Renal cortex interstitium (tissue), 11 donors: ENCODE measurements around the gene PTPN14. TPM values are rescaled to one million over a fixed set of nuclear protein-coding genes. Genes with fewer than 3 reads are reported as not detected.
"Not testable (repeated sequence)": the region's sequence is repeated elsewhere in the genome, so short reads cannot be mapped to it uniquely, and the experiment has no call there.

Source experiments
- DNase-seq, 11 donors: peaks; one replicate each; pipeline ENCODE4 v3.0.0-alpha.2; 2013; ENCODE audit warnings: low read depth in 9 of 11, low spot score in 4 of 11; ENCODE audit errors: extremely low read depth in 1 of 11
- polyA plus RNA-seq, 3 donors: library from polyadenylated mRNA; unstranded; fragments of 120-200 nt; gene quantifications; one replicate each; pipeline ENCODE4 v1.2.1, GENCODE V29; 2013; ENCODE audit not compliant: insufficient read length in 3 of 3

PTPN14 gene
- polyA plus RNA-seq, 3 donors, result 39.7 to 45.4 (median 43.5) TPM

DNA sequence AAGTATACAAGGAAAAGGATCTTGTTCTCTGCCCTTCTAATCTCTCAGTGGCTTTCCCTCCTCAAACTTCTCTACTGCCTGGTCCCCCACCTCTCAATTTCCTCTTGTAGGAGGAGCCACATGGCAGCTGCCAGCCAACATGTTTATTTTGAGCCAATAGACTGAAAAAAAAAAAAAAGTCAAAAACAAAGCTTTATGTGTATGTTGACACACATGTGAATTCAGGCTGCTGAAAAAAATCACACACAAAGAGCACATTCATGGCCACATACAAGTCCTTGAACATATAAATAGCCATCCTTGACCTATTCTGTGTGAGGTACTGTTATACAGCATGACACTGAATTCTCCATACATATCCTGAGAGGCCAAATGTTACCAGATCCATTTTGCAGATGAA is 3.7 kb downstream of the PTPN14 start:
- no peak for DNase-seq

- DNase-seq, result no peak
These were observed 4.3 kb downstream of the PTPN14 start for GRCh38 chr1:214546886-214547641.

GRCh38 chr1:214546084-214546483 is 5.3 kb downstream of the PTPN14 start:
- no peak for DNase-seq

- no peak for DNase-seq
These were observed 6.1 kb downstream of the PTPN14 start for GRCh38 chr1:214545293-214545692.

GRCh38 chr1:214544791-214545190 is 6.6 kb downstream of the PTPN14 start:
- no peak for DNase-seq

GRCh38 chr1:214542275-214543199 is 8.9 kb downstream of the PTPN14 start:
- DNase-seq, result no peak

GRCh38 chr1:214541693-214542092 is 9.7 kb downstream of the PTPN14 start:
- no peak for DNase-seq

DNA sequence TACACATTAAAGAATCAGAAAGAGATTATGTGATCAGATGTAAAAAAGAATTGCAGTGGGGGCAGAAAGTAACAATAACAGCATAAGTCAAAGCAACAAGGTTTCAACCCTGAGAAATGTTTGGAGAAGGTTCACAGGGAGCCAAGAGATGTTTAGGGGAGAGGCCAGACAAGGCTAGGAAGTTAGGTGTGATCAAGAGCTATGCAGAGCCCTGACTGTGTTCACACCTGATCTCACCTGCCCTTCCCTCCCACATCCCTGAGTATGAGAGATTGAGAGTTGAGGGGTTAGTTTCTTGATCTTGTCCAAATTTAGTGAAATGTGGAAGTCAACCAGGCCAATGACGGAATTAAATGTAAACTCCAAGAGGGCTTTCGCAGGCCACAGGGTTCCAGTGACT is 10.2 kb downstream of the PTPN14 start:
- DNase-seq, result no peak

DNA sequence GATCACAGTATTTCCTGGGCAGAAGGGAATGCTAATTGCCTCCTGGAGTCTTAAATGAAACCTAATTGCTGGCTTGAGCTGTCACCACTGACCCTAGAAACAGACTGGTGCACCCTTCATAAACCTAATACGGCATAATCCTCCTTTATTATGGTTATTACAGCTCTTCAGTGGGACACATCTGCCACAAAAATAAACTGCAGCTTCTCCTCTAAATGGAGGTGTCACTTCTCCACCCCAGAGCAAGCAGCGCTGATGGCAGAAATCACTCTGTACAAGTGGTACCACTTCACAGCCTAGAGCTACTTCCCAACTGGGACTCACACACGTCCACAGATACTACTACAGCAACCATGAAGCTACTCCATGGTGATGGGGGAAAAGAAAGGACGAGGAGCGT is 11.1 kb downstream of the PTPN14 start:
- no peak for DNase-seq

- DNase-seq, result no peak
These were observed 12.9 kb downstream of the PTPN14 start for GRCh38 chr1:214538496-214538895.

DNA sequence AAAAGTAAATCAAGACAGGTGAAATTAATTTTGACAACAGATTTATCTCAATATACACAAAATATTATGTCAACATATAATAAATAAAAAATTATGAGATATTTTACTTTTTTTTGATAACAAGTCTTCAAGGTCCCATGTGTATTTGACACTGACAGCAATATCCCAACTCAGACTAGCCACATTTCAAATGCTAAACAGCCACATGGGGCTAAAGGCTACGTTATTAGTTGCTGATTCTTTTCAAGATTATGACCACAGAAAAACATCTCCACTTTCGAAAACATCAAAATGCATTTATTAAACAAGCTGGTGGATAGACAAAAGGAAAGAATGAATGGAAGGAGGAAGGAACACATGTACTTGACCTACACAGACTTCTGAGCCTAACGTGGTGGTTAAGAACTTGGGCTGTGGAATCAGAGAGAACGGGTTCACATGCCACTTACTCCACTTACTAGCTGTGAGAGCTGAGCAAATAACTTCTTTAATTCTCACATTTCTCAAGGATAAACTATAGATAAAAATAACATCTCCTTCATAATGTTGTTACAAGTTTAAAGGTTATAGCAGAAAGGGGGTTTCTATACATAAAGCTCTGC is 13.4 kb downstream of the PTPN14 start:
- no peak for DNase-seq

DNA sequence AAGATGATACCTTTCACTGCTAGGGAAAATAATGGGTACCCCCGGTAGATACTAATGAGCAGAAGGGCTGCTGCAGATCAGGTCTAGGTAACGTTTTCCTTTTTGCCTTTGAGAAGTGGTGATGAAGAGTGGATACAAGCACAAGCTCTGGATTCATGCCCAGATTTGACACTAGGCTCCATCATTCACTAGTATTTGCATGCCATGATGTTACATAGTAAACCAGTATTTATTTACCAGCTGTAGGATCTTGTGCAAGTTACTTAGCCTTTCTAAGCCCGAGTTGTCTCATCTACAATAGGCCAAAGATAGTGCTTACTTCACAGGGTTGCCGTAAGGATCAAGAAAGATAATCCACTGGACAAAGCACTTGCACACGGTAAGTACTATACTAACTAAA is 14.2 kb downstream of the PTPN14 start:
- DNase-seq, result no peak

DNA sequence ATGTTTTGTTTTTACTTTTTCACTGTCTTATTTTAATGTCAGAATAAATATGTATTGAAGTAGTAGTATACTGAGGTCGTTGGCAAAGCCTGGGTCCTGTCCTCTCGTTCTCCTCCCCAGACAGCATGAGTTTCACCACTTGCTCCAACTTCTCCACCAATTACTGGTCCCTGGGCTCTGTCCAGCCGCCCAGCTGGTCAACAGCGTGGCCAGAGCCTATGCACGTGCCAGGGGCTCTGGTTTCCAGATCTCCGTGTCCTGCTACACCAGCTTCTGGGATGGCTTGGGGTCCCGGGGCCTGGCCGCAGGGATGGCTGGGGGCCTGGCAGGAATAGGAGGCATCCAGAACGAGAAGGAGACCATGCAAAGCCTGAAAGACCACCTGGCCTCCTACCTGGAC is 19.3 kb downstream of the PTPN14 start:
- no peak for DNase-seq

GRCh38 chr1:214525535-214526019 is 25.8 kb downstream of the PTPN14 start:
- no peak for DNase-seq

DNA sequence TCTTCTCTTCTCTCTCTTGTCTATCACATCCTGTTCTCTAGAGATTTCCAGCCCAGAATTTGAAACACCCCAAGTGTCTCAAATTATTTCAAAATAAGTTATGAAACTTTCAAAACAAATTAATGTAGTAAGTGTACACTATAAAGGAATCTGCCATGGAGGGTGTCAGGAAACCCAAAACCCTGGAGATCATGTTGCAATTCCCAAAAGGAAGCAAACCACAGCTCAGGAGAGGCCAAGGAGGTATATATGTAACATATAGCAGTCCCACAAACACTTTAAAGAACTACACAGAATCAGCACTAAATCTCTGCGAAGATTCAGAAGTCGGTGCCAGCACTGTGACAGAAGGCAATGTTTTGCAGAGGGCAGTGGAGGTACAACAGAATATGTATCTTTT is 26.6 kb downstream of the PTPN14 start:
- DNase-seq, result no peak

DNA sequence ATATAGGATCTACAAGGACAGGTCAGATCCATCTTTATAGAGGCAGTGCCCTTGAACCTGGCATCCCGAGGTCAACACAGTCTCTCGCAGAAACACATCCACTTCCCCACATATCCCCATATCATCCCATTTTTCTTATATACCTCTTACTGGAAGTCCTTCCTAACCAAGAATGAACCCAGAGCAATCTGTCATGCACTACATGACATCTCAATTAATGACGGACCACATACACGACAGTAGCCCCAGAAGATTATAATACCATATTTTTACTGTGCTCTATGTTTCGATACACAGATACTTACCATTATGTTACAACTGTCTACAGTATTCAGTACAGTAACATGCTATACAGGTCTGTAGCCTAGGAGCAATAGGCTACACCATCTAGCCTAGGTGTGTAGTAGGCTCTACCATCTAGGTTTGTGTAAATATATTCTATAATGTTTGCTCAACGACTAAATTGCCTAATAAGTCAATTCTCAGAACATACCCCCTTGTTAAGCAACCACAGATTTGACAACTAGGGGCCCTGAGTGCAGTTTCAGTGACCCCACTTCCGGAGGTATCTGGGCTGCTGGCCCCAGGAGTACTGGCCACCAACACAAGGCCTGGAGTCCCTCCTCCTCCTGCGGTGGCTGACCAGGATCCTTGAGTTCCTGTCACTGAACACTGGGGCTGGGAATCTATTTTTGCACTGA is 28.1 kb downstream of the PTPN14 start:
- DNase-seq, result no peak

DNA sequence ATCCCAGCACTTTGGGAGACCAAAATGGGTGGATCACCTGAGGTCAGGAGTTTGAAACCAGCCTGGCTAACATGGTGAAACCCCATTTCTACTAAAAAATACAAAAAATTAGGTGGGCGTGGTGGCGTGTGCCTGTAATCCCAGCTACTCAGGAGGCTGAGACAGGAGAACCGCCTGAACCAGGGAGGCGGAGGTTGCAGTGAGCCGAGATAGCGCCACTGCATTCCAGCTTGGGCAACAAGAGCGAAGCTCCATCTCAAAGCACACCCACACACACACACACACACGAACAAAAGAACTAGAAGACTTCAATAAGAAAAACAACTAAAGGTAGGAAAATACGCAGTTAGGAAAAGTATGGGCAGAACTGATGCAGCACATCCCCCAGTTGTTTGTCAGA is 29.9 kb downstream of the PTPN14 start:
- not testable (repeated sequence) for DNase-seq

GRCh38 chr1:214520544-214521165 is 30.7 kb downstream of the PTPN14 start:
- no peak for DNase-seq

GRCh38 chr1:214518361-214518760 is 33.0 kb downstream of the PTPN14 start:
- DNase-seq, result no peak
